HG03135 (cell line): ENCODE measurements around the gene ROPN1B.
"Not testable (repeated sequence)": the region's sequence is repeated elsewhere in the genome, so short reads cannot be mapped to it uniquely, and the experiment has no call there.

Experiments
- ATAC-seq: cut with Tn5 transposase; IDR thresholded peaks from one replicate; pipeline ENCODE4 v1.9.1; 2021; ENCODE audit warnings: mild to moderate bottlenecking, moderate library complexity; ENCODE audit not compliant: unreplicated experiment

Gene ROPN1B

GRCh38 chr3:125968701-125969592 is at the start of gene ROPN1B:
ROPN1B (plus strand) TSS chr3:125969178; CDS start chr3:125972055, 2,877 bp downstream.
- not testable (repeated sequence) for ATAC-seq

GRCh38 chr3:125920191-125920590 is 48.8 kb upstream of the ROPN1B start:
- not testable (repeated sequence) for ATAC-seq

DNA sequence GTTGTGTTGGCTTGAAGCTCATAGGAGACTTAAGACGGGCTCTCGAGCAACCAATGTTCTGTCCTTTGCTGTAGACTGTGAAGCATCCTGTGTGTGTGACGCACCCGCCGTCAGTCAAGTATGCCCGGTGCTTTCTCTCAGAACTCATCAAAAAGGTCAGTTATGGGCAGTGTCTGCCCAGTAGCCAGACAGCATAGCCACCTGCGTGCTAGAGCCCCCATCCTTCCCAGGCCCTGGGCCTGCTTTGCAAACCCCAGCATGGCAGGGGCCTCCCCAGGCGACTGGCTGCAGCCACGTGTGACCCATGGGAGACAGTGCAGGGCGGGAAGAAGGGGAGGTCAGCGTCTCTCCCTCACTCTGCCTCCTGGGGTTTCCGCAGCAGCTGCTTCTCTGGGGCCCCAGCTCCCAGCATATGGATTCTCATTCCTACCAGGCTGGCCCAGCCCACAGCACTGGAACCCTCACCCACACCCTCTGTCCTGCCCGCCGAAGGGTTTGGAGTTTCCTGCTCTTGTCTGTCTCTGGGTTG is 48.2 kb upstream of the ROPN1B start:
- not testable (repeated sequence) for ATAC-seq

- not testable (repeated sequence) for ATAC-seq
These were observed 47.3 kb upstream of the ROPN1B start for GRCh38 chr3:125921712-125922111.

- not testable (repeated sequence) for ATAC-seq
These were observed 45.5 kb upstream of the ROPN1B start for GRCh38 chr3:125923324-125924115.

- ATAC-seq: not testable (repeated sequence)
These were observed 44.7 kb upstream of the ROPN1B start for GRCh38 chr3:125924276-125924675.

DNA sequence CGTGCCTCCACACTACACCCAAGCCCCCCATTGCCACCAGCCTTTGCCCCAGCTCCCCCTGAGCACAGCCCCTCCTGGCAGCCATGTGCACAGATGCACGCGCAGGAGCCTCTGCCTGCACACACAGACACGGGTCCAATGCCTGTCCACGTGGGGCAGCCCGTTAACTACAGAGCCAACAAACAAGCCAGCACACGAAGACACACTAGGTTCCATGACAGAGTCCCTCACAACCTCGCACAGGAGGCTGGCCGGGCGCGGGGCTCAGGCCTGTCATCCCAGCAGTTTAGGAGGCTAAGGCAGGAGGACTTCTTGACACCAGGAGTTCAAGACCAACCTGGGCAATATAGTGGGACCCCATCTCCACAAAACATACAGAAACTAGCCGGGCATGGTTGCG is 43.3 kb upstream of the ROPN1B start:
- not testable (repeated sequence) for ATAC-seq

- not testable (repeated sequence) for ATAC-seq
These were observed 40.0 kb upstream of the ROPN1B start for GRCh38 chr3:125928771-125929545.

- not testable (repeated sequence) for ATAC-seq
These were observed 39.2 kb upstream of the ROPN1B start for GRCh38 chr3:125929765-125930164.

DNA sequence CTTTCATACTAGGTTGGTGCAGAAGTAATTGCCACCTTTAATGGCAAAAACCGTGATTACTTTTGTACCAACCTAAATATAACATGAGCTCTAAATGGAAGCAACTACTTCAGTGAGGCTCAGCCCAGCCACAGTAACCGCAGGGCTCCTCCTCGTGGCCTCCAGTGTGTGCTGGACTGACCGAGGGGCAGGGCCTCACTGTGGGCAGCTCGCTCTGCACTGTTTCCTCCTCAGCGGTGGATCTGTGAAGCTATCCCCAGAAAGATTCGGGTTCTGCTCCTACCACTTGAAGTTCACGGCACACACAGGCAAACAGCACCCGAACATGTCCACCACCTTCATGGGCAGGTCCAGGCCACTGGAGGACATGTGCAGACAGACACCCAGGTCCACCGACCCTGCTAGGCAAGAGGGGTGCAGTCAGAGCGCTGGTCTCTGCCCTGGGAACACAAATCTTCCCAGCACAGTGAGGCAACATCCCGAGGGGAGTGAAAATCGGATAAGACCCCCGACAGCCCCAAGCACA is 37.6 kb upstream of the ROPN1B start:
- ATAC-seq: not testable (repeated sequence)

DNA sequence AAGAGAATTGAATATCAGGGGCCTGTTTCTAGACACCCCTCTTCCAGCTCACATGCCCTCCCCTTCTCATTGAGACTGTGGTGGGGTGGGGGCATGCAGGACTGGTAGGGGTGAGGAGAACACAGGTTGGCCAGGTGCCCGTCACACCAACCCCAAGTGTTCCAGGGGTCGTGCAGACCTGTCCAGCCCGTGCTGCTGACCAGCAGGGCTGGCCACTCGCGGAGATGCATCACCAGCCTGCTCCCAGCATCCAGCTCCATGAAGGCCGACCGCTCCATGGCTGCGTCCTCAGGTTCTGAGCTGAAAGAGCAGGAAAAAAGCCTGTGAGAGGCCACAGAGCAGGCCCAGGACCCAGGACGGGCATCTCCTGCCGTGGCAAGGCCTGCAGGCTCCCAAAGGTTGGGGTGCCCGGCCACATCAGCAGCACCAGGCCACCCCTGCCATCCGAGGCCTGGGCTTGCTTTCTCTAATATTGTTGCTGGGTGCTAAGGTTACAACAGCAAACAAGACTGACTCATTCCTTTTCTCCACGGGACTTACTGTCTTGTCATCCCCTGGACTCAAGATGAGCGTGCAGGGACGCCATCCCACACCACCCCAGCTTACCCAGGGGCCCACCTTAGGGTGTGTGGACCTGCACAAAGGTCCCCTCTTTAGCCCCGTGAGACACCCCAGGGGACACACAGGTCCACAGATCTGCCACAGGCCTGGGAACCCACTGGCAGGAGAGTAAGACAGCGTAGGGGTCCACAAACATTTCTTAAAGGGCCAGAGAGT is 35.4 kb upstream of the ROPN1B start:
- ATAC-seq: not testable (repeated sequence)

GRCh38 chr3:125935252-125935874 is 33.6 kb upstream of the ROPN1B start:
- ATAC-seq: not testable (repeated sequence)

DNA sequence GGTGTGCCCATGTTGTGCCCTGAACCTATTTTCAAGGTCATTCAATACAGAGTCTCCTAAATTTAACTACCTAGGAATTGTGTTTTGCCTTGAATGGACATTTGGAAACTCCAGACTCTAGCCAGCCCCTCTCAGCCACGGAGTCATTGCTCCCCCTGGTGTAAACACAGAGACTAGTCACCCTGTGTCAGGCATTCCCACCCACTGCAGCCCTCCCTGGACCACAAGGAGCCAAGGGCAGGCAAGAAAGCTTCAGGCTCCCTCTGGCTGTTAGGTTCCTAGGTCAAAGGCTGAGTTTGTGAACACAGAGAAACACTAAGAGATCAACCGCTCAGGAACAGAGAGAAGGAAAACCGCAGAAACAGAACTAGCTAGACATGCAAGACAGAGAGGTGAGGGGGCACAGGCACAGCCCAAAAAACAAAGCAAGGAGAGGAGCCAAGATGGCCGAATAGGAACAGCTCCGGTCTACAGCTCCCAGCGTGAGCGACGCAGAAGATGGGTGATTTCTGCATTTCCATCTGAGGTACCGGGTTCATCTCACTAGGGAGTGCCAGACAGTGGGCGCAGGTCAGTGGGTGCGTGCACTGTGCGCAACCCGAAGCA is 32.7 kb upstream of the ROPN1B start:
- ATAC-seq: not testable (repeated sequence)

DNA sequence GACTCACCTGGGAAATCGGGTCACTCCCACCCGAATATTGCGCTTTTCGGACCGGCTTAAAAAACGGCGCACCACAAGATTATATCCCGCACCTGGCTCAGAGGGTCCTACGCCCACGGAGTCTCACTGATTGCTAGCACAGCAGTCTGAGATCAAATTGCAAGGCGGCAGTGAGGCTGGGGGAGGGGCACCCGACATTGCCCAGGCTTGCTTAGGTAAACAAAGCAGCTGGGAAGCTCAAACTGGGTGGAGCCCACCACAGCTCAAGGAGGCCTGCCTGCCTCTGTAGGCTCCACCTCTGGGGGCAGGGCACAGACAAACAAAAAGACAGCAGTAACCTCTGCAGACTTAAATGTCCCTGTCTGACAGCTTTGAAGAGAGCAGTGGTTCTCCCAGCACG is 32.1 kb upstream of the ROPN1B start:
- ATAC-seq: not testable (repeated sequence)

DNA sequence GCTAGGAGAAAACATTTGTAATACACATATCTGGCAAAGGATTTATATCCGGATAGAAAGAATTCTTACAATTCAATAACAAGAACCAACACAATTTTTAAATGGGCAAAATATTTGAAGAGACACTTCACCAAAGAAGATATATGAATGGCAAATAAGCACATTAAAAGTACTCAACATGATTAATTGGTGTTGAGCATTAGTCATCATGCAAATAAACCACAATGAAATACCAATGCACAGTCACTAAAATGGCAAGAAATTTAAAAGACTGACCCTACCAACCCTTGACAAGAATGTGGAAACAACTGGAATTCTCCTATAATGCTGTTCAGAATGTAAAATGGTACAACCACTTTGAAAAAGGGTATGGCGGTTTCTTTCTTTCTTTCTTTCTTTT is 21.2 kb upstream of the ROPN1B start:
- ATAC-seq: not testable (repeated sequence)

- not testable (repeated sequence) for ATAC-seq
These were observed 20.1 kb upstream of the ROPN1B start for GRCh38 chr3:125948901-125949300.

GRCh38 chr3:125951176-125951575 is 17.8 kb upstream of the ROPN1B start:
- ATAC-seq: not testable (repeated sequence)

DNA sequence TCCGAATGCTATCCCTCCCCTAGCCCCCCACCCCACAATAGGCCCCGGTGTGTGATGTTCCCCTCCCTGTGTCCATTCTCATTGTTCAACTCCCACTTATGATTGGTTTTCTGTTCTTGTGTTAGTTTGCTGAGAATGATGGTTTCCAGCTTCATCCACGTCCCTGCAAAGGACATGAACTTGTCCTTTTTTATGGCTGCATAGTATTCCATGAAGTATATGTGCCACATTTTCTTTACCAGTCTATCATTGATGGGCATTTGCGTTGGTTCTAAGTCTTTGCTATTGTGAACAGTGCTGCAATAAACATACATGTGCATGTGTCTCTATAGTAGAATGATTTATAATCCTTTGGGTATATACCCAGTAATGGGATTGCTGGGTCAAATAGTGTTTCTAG is 12.0 kb upstream of the ROPN1B start:
- ATAC-seq: not testable (repeated sequence)
